NB4 (cell line): ENCODE data around the gene MPRIP.
A peak's percentile ranks its signal among the peaks of the same experiment; 100 is the strongest.

ENCODE experiments used
- DNase-seq: peaks from one replicate; pipeline ENCODE4 v3.0.0; 2010; ENCODE audit warnings: low read depth
- H3K4me3 ChIP-seq: one replicate; pipeline ENCODE4 v1.5.1; 2011; ENCODE audit warnings: mild to moderate bottlenecking, low read depth, low read length, moderate library complexity
- CTCF ChIP-seq: IDR thresholded peaks from one replicate; pipeline ENCODE4 v1.5.1; 2012; ENCODE audit warnings: low read depth, low read length
- MAX ChIP-seq: IDR thresholded peaks from 2 replicates; pipeline ENCODE4 v1.6.1; 2011; ENCODE audit warnings: low read depth, low read length
- MYC ChIP-seq: IDR thresholded peaks from 2 replicates; pipeline ENCODE4 v1.6.1; 2011; ENCODE audit warnings: low read depth, low read length
- POLR2A ChIP-seq: IDR thresholded peaks from 2 replicates; pipeline ENCODE4 v1.6.1; 2011; ENCODE audit warnings: mild to moderate bottlenecking; ENCODE audit not compliant: insufficient read length; ENCODE audit errors: extremely low read depth

The MPRIP gene

DNA sequence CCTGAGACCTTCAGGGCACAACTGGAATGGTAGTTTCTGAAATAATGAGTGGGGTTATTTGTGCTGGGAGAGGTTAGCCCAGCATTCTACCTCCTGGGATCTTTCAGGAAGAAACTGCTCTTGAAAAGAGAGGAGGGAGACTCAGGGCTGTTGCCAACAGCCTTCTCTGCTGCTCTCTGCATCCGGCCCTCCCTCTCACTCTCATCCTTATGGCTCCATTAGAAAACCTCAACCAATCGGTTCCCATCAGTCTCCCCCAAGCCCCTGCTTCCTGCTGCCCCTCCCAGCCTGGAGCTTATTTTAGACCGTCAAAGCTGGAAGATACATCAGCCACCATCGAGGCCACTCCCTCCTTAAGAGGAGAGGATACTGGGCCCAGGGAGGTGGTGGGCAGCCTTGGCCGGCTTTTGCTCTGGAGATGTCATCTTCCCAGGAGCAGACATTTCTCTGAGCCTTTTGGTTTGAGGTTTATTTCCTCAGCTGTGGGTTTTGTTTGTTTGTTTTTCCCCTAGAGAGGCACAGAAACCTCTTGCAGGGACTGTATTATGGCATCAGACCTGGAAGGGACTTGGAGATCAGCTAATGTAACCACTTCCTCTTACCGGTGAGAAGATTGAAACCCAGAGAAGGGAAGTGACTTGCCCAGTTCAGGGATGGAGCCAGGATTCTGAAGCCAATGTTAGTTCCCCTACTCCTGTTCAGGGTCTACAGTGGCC, 2.7 kb downstream of the MPRIP start:
- DNase-seq, result peak; percentile 92
- H3K4me3 ChIP-seq, result peak overlapping the region; percentile 96
- no peak for TF ChIP-seq MAX
- no peak for TF ChIP-seq MYC
- TF ChIP-seq POLR2A, result no peak
- no peak for TF ChIP-seq CTCF

GRCh38 chr17:17048106-17048505, 5.8 kb downstream of the MPRIP start:
- TF ChIP-seq CTCF (no peak), POLR2A (no peak)
- DNase-seq, result no peak
- H3K4me3 ChIP-seq, result no peak overlapping the region

GRCh38 chr17:17050346-17051345, 8.4 kb downstream of the MPRIP start:
- TF ChIP-seq MYC (no peak), POLR2A (no peak), CTCF (no peak), MAX (no peak)

GRCh38 chr17:17051380-17051779, 9.1 kb downstream of the MPRIP start:
- TF ChIP-seq CTCF (no peak), MAX (no peak), POLR2A (no peak)

More at GRCh38 chr17:17050346-17051345, 8.4 kb downstream of the MPRIP start:
- no peak for DNase-seq
- no peak overlapping the region for H3K4me3 ChIP-seq

DNA sequence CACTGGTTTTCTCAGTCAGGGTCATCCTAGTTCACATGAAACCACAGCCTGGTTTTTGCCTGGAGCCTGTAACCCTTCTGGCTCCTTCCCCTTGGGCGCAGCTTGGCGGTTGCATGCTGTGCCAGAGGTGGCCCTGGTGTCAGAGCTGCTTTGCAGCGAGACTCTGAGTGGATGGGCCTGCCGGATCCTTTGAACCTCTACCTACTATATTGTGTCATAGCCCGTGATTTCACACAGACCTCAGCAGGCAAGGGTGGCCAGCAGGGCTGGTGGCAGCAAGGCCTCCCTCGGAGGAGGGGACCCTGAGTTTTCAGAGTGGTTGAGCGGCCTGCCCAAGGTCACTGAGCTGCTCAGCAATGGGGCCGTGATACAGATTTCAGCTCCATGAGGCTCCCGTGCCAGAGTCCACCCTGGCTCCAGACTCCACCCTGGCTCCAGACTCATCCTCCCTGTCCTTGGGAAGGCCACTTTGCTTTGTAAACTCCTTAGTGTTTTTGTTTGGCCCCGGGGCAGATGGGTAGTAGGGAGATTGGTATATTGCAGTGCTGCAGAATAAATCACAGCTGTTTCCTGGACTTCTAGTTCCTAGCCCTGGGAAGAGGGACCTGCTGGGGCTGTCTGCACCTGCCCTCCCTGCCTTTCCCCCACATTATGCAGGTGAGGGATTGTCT, 9.7 kb downstream of the MPRIP start:
- TF ChIP-seq MYC (no peak), CTCF (no peak), MAX (no peak), POLR2A (no peak)
- H3K4me3 ChIP-seq, result no peak overlapping the region
- DNase-seq, result peak; percentile 93

More at GRCh38 chr17:17051380-17051779, 9.1 kb downstream of the MPRIP start:
- H3K4me3 ChIP-seq, result no peak overlapping the region
- no peak for DNase-seq
